Heart right ventricle (tissue), 16 donors: Measurements from ENCODE around the gene KIF16B. TPM values are rescaled to one million over a fixed set of nuclear protein-coding genes. Genes with fewer than 3 reads are reported as not detected.

Experiments used
- ATAC-seq, 8 donors: fragments of 200-7000 bp; cut with Tn5 transposase; one replicate each; pipeline ENCODE4 v1.9.1; 2020; ENCODE audit warnings: mild to moderate bottlenecking in 8 of 8, moderate library complexity in 8 of 8, moderate number of reproducible peaks in 1 of 8
- DNase-seq, 2 donors: peaks; one replicate each; pipeline ENCODE4 v3.0.0-alpha.2; 2020
- H3K27ac ChIP-seq, 10 donors: fragments of 200-600 bp; sonication (generic) in 2 of 10; one replicate each; pipeline versions ENCODE4 v1.5.0 to v1.8.0; 2020 to 2022; ENCODE audit warnings: mild to moderate bottlenecking in 3 of 10
- H3K27me3 ChIP-seq, 7 donors: fragments of 200-600 bp; one replicate each; pipeline ENCODE4 v1.8.0; 2021 to 2022; ENCODE audit warnings: mild to moderate bottlenecking in 2 of 7
- H3K36me3 ChIP-seq, 9 donors: fragments of 200-600 bp; sonication (generic) in 1 of 9; one replicate each; pipeline versions ENCODE4 v1.5.0 to v1.8.0; 2020 to 2022; ENCODE audit warnings: mild to moderate bottlenecking in 2 of 9
- H3K4me1 ChIP-seq, 9 donors: fragments of 200-600 bp; sonication (generic) in 1 of 9; one replicate each; pipeline versions ENCODE4 v1.5.0 to v1.8.0; 2020 to 2022; ENCODE audit warnings: mild to moderate bottlenecking in 4 of 9
- H3K4me3 ChIP-seq, 10 donors: fragments of 200-600 bp; sonication (generic) in 2 of 10; one replicate each; pipeline versions ENCODE4 v1.5.0 to v1.8.0; 2020 to 2022; ENCODE audit warnings: mild to moderate bottlenecking in 7 of 10, moderate library complexity in 2 of 10
- H3K9me3 ChIP-seq, 11 donors: fragments of 200-600 bp in 10 of 11; sonication (generic) in 2 of 11; one replicate each; pipeline versions ENCODE4 v1.5.0 to v1.8.0; 2013 to 2022; ENCODE audit warnings: mild to moderate bottlenecking in 2 of 11, control low read depth in 1 of 11, moderate library complexity in 1 of 11
- CTCF ChIP-seq, 9 donors: fragments of 200-600 bp; sonication (generic) in 2 of 9; IDR thresholded peaks; one replicate each; pipeline versions ENCODE4 v1.5.0 to v1.8.0; 2021 to 2022; ENCODE audit warnings: antibody characterized with exemption in 9 of 9, mild to moderate bottlenecking in 5 of 9, moderate library complexity in 1 of 9
- WGBS, 2 donors: extraction: QIAGEN DNeasy Blood & Tissue Kit; methylation state at CpG; one replicate each; pipeline ENCODE4 v1.1.7; 2013; ENCODE audit warnings: inconsistent platforms in 1 of 2; 5-methylcytosine and 5-hydroxymethylcytosine counted together
- intact Hi-C, 10 donors: fragments of 100-400 bp; cut with DNase I; formaldehyde crosslinking; loops; one replicate each; pipeline versions ENCODE4 v1.11.1 to v1.14.2; 2022
- polyA plus RNA-seq, 2 donors: library from polyadenylated mRNA; stranded (reverse); fragments of 200-250 nt; gene quantifications; one replicate each; pipeline ENCODE4 v1.2.3, GENCODE V29; 2013
- total RNA-seq, 10 donors: library from RNA; stranded (reverse); fragmentation: NEBNext Ultra II Directional in 3 of 10; extraction: Animal tissue kit (Norgen Biotek cat#: 25700) in 3 of 10; gene quantifications; one replicate each; pipeline versions ENCODE4 v1.2.1 to v1.2.4, GENCODE V29; 2021 to 2023
- donor health status: Arrhythmogenic right ventricular cardiomyopathy.
- donor health status: ischemic (EF 13 %, LVEDD 7.1; RV severe dilation, severe dysfunction).
- donor health status: healthy with polysubstance abuse.
- donor health status: DM: no; HTN: yes; CAD: no.
- donor health status: DM: no; HTN: no; CAD: no.
- donor health status: ischemic (EF 25% LVEDD 6.9; RV normal size, moderate dysfunction).
- donor health status: ischemic (EF 25% LVEDD 5.7; RV mildly dilated, moderate dysfunction).
- donor health status: healthy.
- donor health status: DM: yes; HTN: yes; CAD: no.
- donor health status: Ischemic cardiomyopathy.
- donor health status: ischemic (EF 35%, LVEDD 5.7; RV mildly dilated, moderate dysfunction).
- donor health status: nonischemic (EF 11% LVEDD 7.7; RV severe dilation, severe dysfunction).
- donor health status: DM: yes; HTN: yes; CAD: no.
- donor health status: PGD.
- donor health status: ischemic (EF 29% LVEDD 5.4; RV normal size, mild dysfunction).
- donor health status: nonischemic (EF 23%, LVEDD 6.1; RV moderate dilation, normal function).

KIF16B gene
- total and polyA plus RNA-seq, 12 donors, result 9.7 to 22.5 (median 17.9) TPM

DNA sequence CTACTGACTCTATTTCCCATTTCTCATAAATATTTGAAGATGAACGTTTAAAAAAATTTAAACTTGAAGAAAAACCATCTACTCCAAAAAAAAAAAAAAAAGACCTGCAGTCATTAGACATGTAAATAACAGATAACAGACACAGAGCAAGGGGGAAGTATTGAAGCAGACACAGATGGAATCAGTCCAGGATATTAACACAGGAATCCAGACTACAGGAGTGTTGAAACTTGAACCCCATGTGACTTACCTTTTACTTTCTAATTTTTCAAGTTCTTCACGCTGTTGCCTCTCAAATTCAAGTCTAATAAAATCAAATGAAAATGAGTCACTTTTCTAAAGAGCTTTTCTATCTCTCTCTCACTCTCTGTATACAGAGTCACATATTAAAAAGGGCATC is 191.8 kb downstream of the KIF16B start:
- ATAC-seq, result no peak
- no peak overlapping the region for H3K4me3 ChIP-seq
- intact Hi-C loops, result no loop called here
- DNase-seq, result no peak
- H3K27ac ChIP-seq, result no peak overlapping the region
- WGBS, 2 donors, result 87 to 95% methylated on average over 2 of the region's 2 CpGs
- no peaks in the 10 kb centered on the region for H3K27me3 ChIP-seq
- H3K9me3 ChIP-seq, result no peaks in the 10 kb centered on the region
- H3K36me3 ChIP-seq, result peaks cover 0 to 56% (median 8%) of the 10 kb centered on the region in 9 donors
- H3K4me1 ChIP-seq, result no peaks in the 10 kb centered on the region
- no peak for TF ChIP-seq CTCF (IDR thresholded peaks at IDR 0.05)

DNA sequence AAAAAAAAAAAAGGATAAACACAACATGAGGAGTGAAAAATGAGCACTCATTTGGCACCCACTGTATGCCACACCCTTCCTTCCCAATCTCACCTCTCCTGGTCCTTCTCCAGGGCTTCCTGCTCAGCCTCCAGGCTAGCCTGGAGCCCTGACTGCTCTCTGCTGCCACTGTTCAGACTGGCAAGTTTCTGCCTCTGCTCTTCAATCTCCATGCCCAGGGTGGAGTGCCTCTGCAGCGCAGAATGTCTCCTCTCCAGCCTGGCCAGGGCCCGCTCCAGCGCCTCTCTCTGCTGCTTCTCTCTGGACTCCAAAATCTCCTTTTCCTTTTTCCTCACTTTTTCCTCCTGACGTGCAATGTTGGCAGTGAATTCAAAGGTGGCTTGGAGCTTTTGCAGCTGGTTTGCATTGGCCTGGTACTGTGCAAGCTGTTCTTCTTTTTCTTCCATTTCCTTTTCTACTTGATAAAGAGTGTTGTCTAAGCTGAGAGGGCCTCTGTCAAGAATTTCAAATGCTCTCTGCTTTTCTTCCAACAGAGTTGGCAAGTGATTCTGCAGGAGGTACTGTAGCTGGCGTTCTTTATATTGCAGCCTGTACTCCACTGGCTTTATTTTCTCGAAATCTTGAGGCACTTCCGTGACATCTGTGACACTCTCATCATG is 194.4 kb downstream of the KIF16B start:
- intact Hi-C loops, result no loop called here
- H3K27ac ChIP-seq, result no peak overlapping the region
- DNase-seq, result no peak
- no peaks in the 10 kb centered on the region for H3K4me1 ChIP-seq
- H3K36me3 ChIP-seq, result peaks cover 0 to 64% (median 8%) of the 10 kb centered on the region in 9 donors
- H3K9me3 ChIP-seq, result no peaks in the 10 kb centered on the region
- H3K27me3 ChIP-seq, result no peaks in the 10 kb centered on the region
- ATAC-seq, result no peak
- no peak overlapping the region for H3K4me3 ChIP-seq
- 85 to 86% methylated on average over 7 of the region's 7 CpGs for WGBS, 2 donors
- no peak for TF ChIP-seq CTCF (IDR thresholded peaks at IDR 0.05)

- no peak for DNase-seq
- WGBS, 2 donors, result 97 to 98% methylated on average over 1 of the region's 1 CpG
- Histone ChIP-seq H3K4me3 (no peak overlapping the region), H3K27ac (no peak overlapping the region), H3K4me1 (no peaks in the 10 kb centered on the region), H3K27me3 (no peaks in the 10 kb centered on the region), H3K36me3 (peaks cover 0 to 66% (median 8%) of the 10 kb centered on the region in 9 donors), H3K9me3 (no peaks in the 10 kb centered on the region)
- intact Hi-C loops, result no loop called here
- ATAC-seq, result no peak
- no peak for TF ChIP-seq CTCF (IDR thresholded peaks at IDR 0.05)
Observed at GRCh38 chr20:16378122-16378521, 195.1 kb downstream of the KIF16B start.

GRCh38 chr20:16369441-16369840 is 203.8 kb downstream of the KIF16B start:
- 80 to 97% methylated on average over 1 of the region's 1 CpG for whole genome bisulfite sequencing, 2 donors
- H3K9me3 ChIP-seq, result no peaks in the 10 kb centered on the region
- H3K27me3 ChIP-seq, result no peaks in the 10 kb centered on the region
- H3K27ac ChIP-seq, result no peak overlapping the region
- peaks cover 0 to 77% (median 21%) of the 10 kb centered on the region in 9 donors for H3K36me3 ChIP-seq
- peaks cover 0 to 19% (median 0%) of the 10 kb centered on the region in 9 donors for H3K4me1 ChIP-seq
- TF ChIP-seq CTCF (IDR thresholded peaks at IDR 0.05), result no peak
- no peak for DNase-seq
- intact Hi-C loops, result no loop called here
- no peak for ATAC-seq
- H3K4me3 ChIP-seq, result no peak overlapping the region
